CD4-positive, alpha-beta T cell treated with Interleukin-15 for 1 hour (primary cell): ENCODE measurements around the gene LSM6.

Source experiments
- DNase-seq: peaks from one replicate; pipeline ENCODE4 v3.0.0-alpha.2; 2020

The LSM6 gene

GRCh38 chr4:146186596-146186995 is 11.1 kb downstream of the LSM6 start:
- DNase-seq, result no peak

GRCh38 chr4:146190456-146190855 is 14.9 kb downstream of the LSM6 start:
- DNase-seq, result no peak

- no peak for DNase-seq
Observed at GRCh38 chr4:146191766-146192458, 16.4 kb downstream of the LSM6 start.

- DNase-seq, result no peak
Observed at GRCh38 chr4:146193628-146194027, 18.1 kb downstream of the LSM6 start.

- no peak for DNase-seq
Observed at GRCh38 chr4:146194212-146194611, 18.7 kb downstream of the LSM6 start.

GRCh38 chr4:146202665-146203064 is 27.1 kb downstream of the LSM6 start:
- no peak for DNase-seq

GRCh38 chr4:146207410-146207809 is 31.9 kb downstream of the LSM6 start:
- no peak for DNase-seq

GRCh38 chr4:146210890-146211289 is 35.4 kb downstream of the LSM6 start:
- no peak for DNase-seq

- no peak for DNase-seq
Observed at GRCh38 chr4:146211440-146211839, 35.9 kb downstream of the LSM6 start.

GRCh38 chr4:146212781-146213180 is 37.3 kb downstream of the LSM6 start:
- DNase-seq, result no peak

GRCh38 chr4:146214238-146214637 is 38.7 kb downstream of the LSM6 start, which contains the start of gene REELD1:
Gene REELD1 (plus strand): TSS chr4:146214538. CDS start chr4:146216953, 2,415 bp downstream.
- DNase-seq, result no peak

GRCh38 chr4:146222313-146222712 is 46.8 kb downstream of the LSM6 start:
- DNase-seq, result no peak

GRCh38 chr4:146224326-146224966 is 48.9 kb downstream of the LSM6 start:
- no peak for DNase-seq

GRCh38 chr4:146229406-146229805 is 53.9 kb downstream of the LSM6 start:
- no peak for DNase-seq

- DNase-seq, result no peak
Observed at GRCh38 chr4:146232131-146232722, 56.7 kb downstream of the LSM6 start.

- peak; percentile 29 for DNase-seq
Observed at GRCh38 chr4:146235654-146236177, 60.2 kb downstream of the LSM6 start.

GRCh38 chr4:146236216-146236615 is 60.7 kb downstream of the LSM6 start:
- no peak for DNase-seq

GRCh38 chr4:146237092-146237491 is 61.6 kb downstream of the LSM6 start:
- DNase-seq, result no peak

- DNase-seq, result no peak
Observed at GRCh38 chr4:146238107-146238506, 62.6 kb downstream of the LSM6 start.
